Stimulated activated CD4-positive, alpha-beta T cell treated with anti-CD3 and anti-CD28 coated beads, TNF-alpha, amount 100 ng/mL, for 24 hours (primary cell): Measurements from ENCODE around the gene TM9SF2.

Experiments used
- DNase-seq, 3 experiments: peaks; one replicate each; pipeline ENCODE4 v3.0.0-alpha.2; 2020; ENCODE audit warnings: low read depth in 3 of 3

The TM9SF2 gene

GRCh38 chr13:99495466-99496183 lies 5.6 kb upstream of the TM9SF2 start:
- DNase-seq: no peak

- DNase-seq: peak; percentile 38 to 52 (median 40)
Observed at GRCh38 chr13:99496184-99497142, 4.8 kb upstream of the TM9SF2 start.

- peak; percentile 95 to 98 (median 96) for DNase-seq
Observed at GRCh38 chr13:99498171-99499161, 2.8 kb upstream of the TM9SF2 start.

GRCh38 chr13:99500839-99501183 lies 461 bp upstream of the TM9SF2 start:
- DNase-seq: no peak

GRCh38 chr13:99501848-99502301 lies 603 bp downstream of the TM9SF2 start:
- DNase-seq: peak in 1 of 3 experiments; percentile 9

GRCh38 chr13:99505814-99506269 lies 4.6 kb downstream of the TM9SF2 start:
- no peak for DNase-seq

- DNase-seq: no peak
Observed at GRCh38 chr13:99506634-99507033, 5.4 kb downstream of the TM9SF2 start.

GRCh38 chr13:99507054-99507453 lies 5.8 kb downstream of the TM9SF2 start:
- no peak for DNase-seq

GRCh38 chr13:99507551-99507950 lies 6.3 kb downstream of the TM9SF2 start:
- no peak for DNase-seq

- DNase-seq: no peak
Observed at GRCh38 chr13:99507986-99508385, 6.7 kb downstream of the TM9SF2 start.

GRCh38 chr13:99509479-99509878 lies 8.2 kb downstream of the TM9SF2 start:
- DNase-seq: no peak

GRCh38 chr13:99514801-99515200 lies 13.5 kb downstream of the TM9SF2 start:
- DNase-seq: no peak

- DNase-seq: no peak
Observed at GRCh38 chr13:99516153-99516929, 15.1 kb downstream of the TM9SF2 start.

- DNase-seq: no peak
Observed at GRCh38 chr13:99517577-99517976, 16.3 kb downstream of the TM9SF2 start.

- DNase-seq: no peak
Observed at GRCh38 chr13:99517984-99518383, 16.7 kb downstream of the TM9SF2 start.

GRCh38 chr13:99522298-99522697 lies 21.0 kb downstream of the TM9SF2 start:
- DNase-seq: no peak

GRCh38 chr13:99523838-99524237 lies 22.6 kb downstream of the TM9SF2 start:
- no peak for DNase-seq

- no peak for DNase-seq
Observed at GRCh38 chr13:99525967-99526366, 24.7 kb downstream of the TM9SF2 start.

- DNase-seq: no peak
Observed at GRCh38 chr13:99526549-99526948, 25.3 kb downstream of the TM9SF2 start.

GRCh38 chr13:99527301-99527700 lies 26.0 kb downstream of the TM9SF2 start:
- DNase-seq: peak in 1 of 3 experiments; percentile 8

GRCh38 chr13:99528547-99528946 lies 27.3 kb downstream of the TM9SF2 start:
- DNase-seq: no peak
